A673 (cell line): ENCODE data around the gene LPP.

Experiments
- EZH2 ChIP-seq: fragments of 200-600 bp; sonication (generic); IDR thresholded peaks from 2 replicates; pipeline ENCODE4 v1.6.1; 2017; ENCODE audit warnings: borderline replicate concordance, low read depth, mild to moderate bottlenecking, mixed read lengths, antibody characterized with exemption, low read length; ENCODE audit not compliant: poor library complexity, severe bottlenecking
- TF ChIP-seq, protein P1 (sequence below): fragments of 300-800, 200-600 bp; sonication (generic); conservative IDR thresholded peaks from 2 replicates; pipeline ENCODE4 v1.5.1; 2017; ENCODE audit warnings: low read depth, mild to moderate bottlenecking, antibody characterized with exemption, low read length, moderate library complexity, mixed read lengths

DNA sequence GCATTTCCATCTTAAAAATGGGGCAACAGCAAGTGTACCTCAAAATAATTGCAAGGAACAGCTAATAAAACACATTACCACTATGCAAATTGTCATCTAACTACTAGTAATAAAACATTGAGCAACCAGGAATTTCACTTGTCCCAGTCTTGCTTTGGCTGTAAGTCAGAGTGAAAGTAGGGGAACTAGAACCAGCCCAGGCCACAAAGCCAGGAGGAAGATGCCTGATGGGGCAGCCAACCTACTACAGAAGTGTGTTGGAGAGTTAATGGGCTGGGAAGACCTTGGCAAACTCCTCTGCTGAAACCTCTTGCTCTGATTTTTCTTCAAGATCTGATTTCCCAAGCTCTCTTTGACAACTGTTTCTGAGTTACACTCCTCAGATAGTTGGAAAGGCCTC lies 40.2 kb upstream of the LPP start:
- TF ChIP-seq, protein P1, sequence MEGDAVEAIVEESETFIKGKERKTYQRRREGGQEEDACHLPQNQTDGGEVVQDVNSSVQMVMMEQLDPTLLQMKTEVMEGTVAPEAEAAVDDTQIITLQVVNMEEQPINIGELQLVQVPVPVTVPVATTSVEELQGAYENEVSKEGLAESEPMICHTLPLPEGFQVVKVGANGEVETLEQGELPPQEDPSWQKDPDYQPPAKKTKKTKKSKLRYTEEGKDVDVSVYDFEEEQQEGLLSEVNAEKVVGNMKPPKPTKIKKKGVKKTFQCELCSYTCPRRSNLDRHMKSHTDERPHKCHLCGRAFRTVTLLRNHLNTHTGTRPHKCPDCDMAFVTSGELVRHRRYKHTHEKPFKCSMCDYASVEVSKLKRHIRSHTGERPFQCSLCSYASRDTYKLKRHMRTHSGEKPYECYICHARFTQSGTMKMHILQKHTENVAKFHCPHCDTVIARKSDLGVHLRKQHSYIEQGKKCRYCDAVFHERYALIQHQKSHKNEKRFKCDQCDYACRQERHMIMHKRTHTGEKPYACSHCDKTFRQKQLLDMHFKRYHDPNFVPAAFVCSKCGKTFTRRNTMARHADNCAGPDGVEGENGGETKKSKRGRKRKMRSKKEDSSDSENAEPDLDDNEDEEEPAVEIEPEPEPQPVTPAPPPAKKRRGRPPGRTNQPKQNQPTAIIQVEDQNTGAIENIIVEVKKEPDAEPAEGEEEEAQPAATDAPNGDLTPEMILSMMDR: no peak
- no peak for TF ChIP-seq EZH2
